ENCODE measurements around the gene SIL1.

The SIL1 gene

DNA sequence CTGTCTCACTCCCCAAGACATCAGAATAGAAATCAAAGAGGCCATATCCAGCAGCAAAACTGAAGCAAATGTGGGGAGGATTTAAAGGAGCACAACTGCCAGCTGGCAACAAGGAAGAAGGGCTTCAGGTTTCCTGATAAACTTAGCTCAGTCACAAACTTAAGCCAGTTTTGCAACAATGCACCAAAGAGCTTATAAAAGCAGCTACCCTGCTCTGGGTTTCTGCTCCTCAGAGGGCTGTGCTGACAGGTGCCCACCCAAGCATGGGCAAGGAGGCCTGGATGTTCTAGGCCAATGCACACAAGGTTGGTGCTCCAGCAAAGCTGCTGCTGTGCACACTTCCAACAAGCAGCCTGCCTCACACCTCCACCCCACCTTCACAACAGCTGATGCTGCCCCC lies 132.9 kb downstream of the SIL1 start:
- DNase-seq (ENCODE audit: low spot score), result no peak
- in situ Hi-C loops (cut with MboI; ENCODE audit: low sequenced_read_pairs, unreplicated experiment), result no loop called here
- TF ChIP-seq, protein P1, sequence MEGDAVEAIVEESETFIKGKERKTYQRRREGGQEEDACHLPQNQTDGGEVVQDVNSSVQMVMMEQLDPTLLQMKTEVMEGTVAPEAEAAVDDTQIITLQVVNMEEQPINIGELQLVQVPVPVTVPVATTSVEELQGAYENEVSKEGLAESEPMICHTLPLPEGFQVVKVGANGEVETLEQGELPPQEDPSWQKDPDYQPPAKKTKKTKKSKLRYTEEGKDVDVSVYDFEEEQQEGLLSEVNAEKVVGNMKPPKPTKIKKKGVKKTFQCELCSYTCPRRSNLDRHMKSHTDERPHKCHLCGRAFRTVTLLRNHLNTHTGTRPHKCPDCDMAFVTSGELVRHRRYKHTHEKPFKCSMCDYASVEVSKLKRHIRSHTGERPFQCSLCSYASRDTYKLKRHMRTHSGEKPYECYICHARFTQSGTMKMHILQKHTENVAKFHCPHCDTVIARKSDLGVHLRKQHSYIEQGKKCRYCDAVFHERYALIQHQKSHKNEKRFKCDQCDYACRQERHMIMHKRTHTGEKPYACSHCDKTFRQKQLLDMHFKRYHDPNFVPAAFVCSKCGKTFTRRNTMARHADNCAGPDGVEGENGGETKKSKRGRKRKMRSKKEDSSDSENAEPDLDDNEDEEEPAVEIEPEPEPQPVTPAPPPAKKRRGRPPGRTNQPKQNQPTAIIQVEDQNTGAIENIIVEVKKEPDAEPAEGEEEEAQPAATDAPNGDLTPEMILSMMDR (IDR thresholded peaks at IDR 0.05; ENCODE audit: borderline replicate concordance, control extremely low read depth, extremely low read depth, insufficient read depth, missing control alignments), result no peak

GRCh38 chr5:139064613-139065012 lies 133.6 kb downstream of the SIL1 start:
- in situ Hi-C loops (cut with MboI; ENCODE audit: low sequenced_read_pairs, unreplicated experiment), result no loop called here
- DNase-seq (ENCODE audit: low spot score), result no peak
- TF ChIP-seq, protein P1 (IDR thresholded peaks at IDR 0.05; ENCODE audit: borderline replicate concordance, control extremely low read depth, extremely low read depth, insufficient read depth, missing control alignments), result no peak

DNA sequence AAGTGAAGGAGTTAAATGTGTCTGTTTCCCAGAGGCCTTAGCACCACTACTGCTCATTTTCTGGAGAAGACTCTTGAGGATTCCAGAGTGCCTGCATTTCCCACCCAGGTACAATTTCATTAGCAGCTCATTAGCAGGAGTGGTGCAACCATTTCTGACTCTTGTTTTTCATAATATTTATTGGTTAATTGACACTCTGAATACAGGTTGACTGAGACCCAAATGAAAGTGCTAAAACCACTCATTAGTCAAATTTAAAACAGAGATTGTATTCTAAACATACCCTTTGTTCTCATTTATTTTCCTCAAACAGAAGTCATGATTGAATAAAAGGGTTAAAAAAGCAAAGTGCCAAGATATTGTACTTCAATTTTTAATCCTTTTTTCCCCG lies 134.5 kb downstream of the SIL1 start:
- DNase-seq (ENCODE audit: low spot score), result no peak
- TF ChIP-seq, protein P1 (IDR thresholded peaks at IDR 0.05; ENCODE audit: borderline replicate concordance, control extremely low read depth, extremely low read depth, insufficient read depth, missing control alignments), result no peak
- in situ Hi-C loops (cut with MboI; ENCODE audit: low sequenced_read_pairs, unreplicated experiment), result no loop called here

DNA sequence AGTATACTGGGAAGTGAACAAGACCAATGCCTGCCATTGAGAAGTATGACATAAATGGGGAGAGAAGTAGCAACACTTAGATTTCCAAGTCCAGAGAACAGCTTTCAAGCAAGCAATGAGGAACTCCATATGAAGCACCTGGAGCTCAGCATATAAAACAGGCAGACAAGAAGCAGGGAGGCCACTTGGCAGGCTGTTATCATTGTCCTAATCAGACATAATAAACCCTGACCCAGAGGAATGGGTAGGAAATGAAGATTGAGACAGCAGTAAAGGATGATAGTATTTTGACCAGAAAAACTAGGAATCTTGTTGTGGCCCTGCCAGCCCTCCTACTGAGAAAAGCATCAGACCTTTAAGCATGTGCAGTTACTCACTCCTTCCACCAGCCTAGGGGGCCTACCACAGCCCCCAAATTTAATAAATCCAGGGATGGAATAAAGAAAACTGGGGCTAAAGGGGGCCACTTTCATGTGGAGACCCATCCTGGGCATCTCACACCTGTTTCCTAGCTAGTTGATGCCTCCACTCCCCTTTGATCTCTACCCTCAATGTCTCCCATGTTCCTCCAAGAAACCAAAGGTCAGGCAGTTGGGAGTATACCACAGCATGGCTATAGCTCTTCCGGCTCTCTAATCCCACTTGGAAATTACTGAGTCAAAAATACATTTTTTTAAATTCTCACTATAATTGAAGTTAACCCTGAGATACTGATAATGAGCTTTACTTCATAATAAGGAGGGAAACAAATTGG lies 135.1 kb downstream of the SIL1 start:
- no peak for DNase-seq (ENCODE audit: low spot score)
- in situ Hi-C loops (cut with MboI; ENCODE audit: low sequenced_read_pairs, unreplicated experiment), result no loop called here
- TF ChIP-seq, protein P1 (IDR thresholded peaks at IDR 0.05; ENCODE audit: borderline replicate concordance, control extremely low read depth, extremely low read depth, insufficient read depth, missing control alignments), result no peak

- TF ChIP-seq, protein P1 (IDR thresholded peaks at IDR 0.05; ENCODE audit: borderline replicate concordance, control extremely low read depth, extremely low read depth, insufficient read depth, missing control alignments), result no peak
- DNase-seq (ENCODE audit: low spot score), result no peak
- in situ Hi-C loops (cut with MboI; ENCODE audit: low sequenced_read_pairs, unreplicated experiment), result no loop called here
These were observed 136.3 kb downstream of the SIL1 start for GRCh38 chr5:139061856-139062255.

DNA sequence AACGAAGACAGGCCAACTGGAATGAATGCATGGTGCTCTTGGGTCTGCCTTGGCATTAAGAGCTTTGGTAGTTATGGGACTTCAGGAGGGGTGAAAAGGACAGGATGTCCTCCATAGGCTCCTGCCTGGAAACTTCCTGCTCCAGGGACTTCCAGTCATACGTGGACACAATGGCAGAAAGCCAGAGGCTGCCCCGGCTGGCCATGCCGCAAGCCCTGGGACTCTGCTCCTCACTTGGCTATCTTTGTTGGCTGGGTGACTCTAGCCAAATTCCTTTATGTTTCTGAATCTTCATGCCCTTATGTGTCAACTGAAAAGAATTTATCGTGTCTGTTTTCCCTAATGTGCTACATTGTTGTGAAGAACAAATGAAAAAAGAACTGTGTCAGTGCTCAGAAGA lies 136.9 kb downstream of the SIL1 start:
- DNase-seq (ENCODE audit: low spot score), result no peak
- in situ Hi-C loops (cut with MboI; ENCODE audit: low sequenced_read_pairs, unreplicated experiment), result no loop called here

More for the DNA sequence above, 136.9 kb downstream of the SIL1 start:
- TF ChIP-seq, protein P1 (IDR thresholded peaks at IDR 0.05; ENCODE audit: borderline replicate concordance, control extremely low read depth, extremely low read depth, insufficient read depth, missing control alignments), result no peak
